ENCODE data around the gene UHMK1.

GRCh38 chr1:162475089-162475488, 22.5 kb upstream of the UHMK1 start:
- TF ChIP-seq CTCF (IDR thresholded peaks at IDR 0.05; ENCODE audit: insufficient read depth, low read length): no peak
- no peak for TF ChIP-seq REST (IDR thresholded peaks at IDR 0.05; ENCODE audit: insufficient replicate concordance, low read depth)
- TF ChIP-seq GABPA (IDR thresholded peaks at IDR 0.05; ENCODE audit: low read depth): no peak
- no peak for TF ChIP-seq POLR2AphosphoS5 (IDR thresholded peaks at IDR 0.05; ENCODE audit: low read depth)

All from HL-60 (cell line).